ENCODE data around the gene MPO.

The MPO gene

DNA sequence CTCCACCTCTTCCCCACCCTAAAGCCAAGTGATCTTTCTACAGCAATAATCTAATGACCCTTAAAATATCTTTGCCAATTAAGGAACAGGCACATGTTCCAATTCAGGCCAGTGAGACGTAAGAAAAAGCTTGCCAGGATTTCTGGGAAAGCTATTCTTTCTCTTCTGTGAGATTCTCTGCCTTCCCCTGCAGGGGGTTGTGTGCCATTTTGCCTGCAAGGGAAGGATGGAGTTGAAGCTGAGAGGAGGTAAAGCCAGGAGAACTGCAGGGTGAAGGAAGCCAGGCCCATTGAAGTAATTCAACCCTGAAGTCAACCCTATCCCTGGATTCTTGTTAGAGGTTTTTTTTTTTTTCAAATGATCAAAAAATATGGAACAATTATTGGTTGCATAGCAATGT lies 51.4 kb downstream of the MPO start:
- no peak for DNase-seq

DNA sequence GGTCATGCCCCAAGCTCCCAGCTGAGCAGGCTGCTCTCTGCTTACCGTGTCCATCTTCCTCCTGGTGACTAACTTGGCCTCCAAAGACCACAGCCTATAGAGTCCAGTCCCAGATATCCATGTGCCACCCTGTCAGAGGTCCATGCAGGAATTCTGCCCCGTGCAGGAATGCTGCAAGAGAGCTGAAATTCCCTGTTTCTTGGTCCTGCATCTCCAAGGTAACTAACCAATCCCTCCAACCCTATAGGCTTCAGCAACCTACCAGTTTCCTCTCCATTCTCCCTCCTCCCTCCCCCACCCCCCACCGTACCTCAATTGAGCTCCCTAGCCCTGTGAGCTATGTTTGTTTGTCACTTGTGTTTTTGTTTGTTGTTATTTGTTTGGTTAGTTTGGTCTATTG lies 52.1 kb downstream of the MPO start:
- DNase-seq, result no peak

DNA sequence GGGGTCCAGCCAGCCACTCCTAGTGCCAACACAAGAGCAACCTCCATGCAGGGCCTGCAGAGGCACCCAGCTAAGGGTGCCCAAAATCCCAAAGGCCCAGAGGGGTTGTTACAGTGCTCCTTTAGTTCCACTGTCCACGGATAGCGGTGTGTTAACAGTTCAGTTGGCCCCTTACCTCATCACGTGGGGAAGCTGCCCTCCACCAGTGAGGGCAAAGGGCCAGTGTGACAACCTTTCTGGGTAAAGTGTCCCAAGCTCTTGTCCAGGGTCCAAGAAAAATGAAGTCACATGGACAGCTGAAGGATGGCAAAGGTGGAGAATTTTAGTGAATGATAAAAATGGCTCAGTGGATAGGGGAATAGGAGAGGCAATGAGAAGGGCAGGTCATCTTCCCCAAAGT lies 53.0 kb downstream of the MPO start:
- DNase-seq, result no peak

DNA sequence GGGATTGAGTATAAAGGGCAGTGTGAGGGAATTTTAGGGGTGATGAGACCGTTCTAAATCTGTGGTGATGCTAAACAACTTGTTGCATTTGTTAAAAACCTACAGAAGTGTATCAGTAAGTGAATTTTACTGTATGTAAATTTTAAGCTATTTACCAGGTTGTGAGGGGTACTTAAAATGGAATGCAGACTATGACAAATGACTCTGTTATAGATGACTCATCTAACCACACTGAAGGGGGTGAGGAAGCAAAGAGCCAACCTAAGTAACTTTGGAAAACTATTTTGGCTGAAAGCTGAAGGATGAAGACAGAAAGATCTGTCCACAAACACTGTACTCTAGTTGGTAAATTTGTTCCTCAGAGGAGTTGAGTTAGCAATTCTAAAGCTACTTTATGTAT lies 56.4 kb downstream of the MPO start:
- no peak for DNase-seq
